Upper lobe of left lung (tissue), 4 donors: ENCODE measurements around the gene RINL.

Source experiments
- CTCF ChIP-seq, 6 experiments: fragments of 450-650 bp in 4 of 6; fragments of 200-600 bp in 2 of 6; sonication (generic) in 2 of 6; IDR thresholded peaks; one replicate each; pipeline ENCODE4 v1.5.1; 2016 to 2019; ENCODE audit warnings: antibody characterized with exemption in 6 of 6
- EP300 ChIP-seq, 4 donors: sonication (generic); formaldehyde crosslinking; IDR thresholded peaks; one replicate each; pipeline ENCODE4 v1.5.1; 2017; ENCODE audit warnings: antibody characterized with exemption in 4 of 4, control low read depth in 2 of 4
- POLR2A ChIP-seq, 4 donors: fragments of 450-650 bp; IDR thresholded peaks; one replicate each; pipeline ENCODE4 v1.5.1; 2016 to 2017; ENCODE audit warnings: antibody characterized with exemption in 4 of 4, mild to moderate bottlenecking in 2 of 4
- POLR2AphosphoS5 ChIP-seq, 2 donors: sonication (generic); formaldehyde crosslinking; IDR thresholded peaks; one replicate each; pipeline ENCODE4 v1.5.1; 2017; ENCODE audit warnings: antibody characterized with exemption in 2 of 2

GRCh38 chr19:38911388-38912001 is 33.4 kb upstream of the RINL start:
- TF ChIP-seq POLR2A (IDR thresholded peaks at IDR 0.05) (no peak), CTCF (IDR thresholded peaks at IDR 0.05) (no peak), POLR2AphosphoS5 (IDR thresholded peaks at IDR 0.05) (no peak), EP300 (IDR thresholded peaks at IDR 0.05) (no peak)
